HepG2 (cell line): Measurements from ENCODE around the gene DTYMK. TPM values are rescaled to one million over a fixed set of nuclear protein-coding genes. Genes with fewer than 3 reads are reported as not detected.

Experiments used
- ARID2 ChIP-seq: sonication (generic); formaldehyde crosslinking; IDR thresholded peaks from 2 replicates; pipeline ENCODE4 v1.8.1; 2022; ENCODE audit warnings: mild to moderate bottlenecking, missing genetic modification reagents, borderline replicate concordance
- ARNT2 ChIP-seq: sonication (generic); formaldehyde crosslinking; IDR thresholded peaks from 2 replicates; pipeline ENCODE4 v1.8.0; 2022; ENCODE audit warnings: mild to moderate bottlenecking, low read depth, missing genetic modification reagents, moderate library complexity
- CBX5 ChIP-seq: sonication (generic); formaldehyde crosslinking; IDR thresholded peaks from 2 replicates; pipeline ENCODE4 v1.4.0; 2020; ENCODE audit warnings: missing genetic modification reagents, borderline replicate concordance
- KDM5A ChIP-seq: fragments of 200-600 bp; sonication (generic); IDR thresholded peaks from 2 replicates; pipeline ENCODE4 v1.7.0; 2018; ENCODE audit warnings: antibody characterized with exemption, mild to moderate bottlenecking, low read length, borderline replicate concordance
- KLF12 ChIP-seq: sonication (generic); formaldehyde crosslinking; IDR thresholded peaks from 2 replicates; pipeline ENCODE4 v1.4.0; 2020; ENCODE audit warnings: missing genetic modification reagents, borderline replicate concordance
- ZBTB21 ChIP-seq: sonication (generic); formaldehyde crosslinking; IDR thresholded peaks from 2 replicates; pipeline ENCODE4 v1.4.0; 2020; ENCODE audit warnings: missing genetic modification reagents
- ZFAT ChIP-seq: sonication (generic); formaldehyde crosslinking; conservative IDR thresholded peaks from 2 replicates; pipeline ENCODE4 v1.8.1; 2023; ENCODE audit warnings: missing genetic modification reagents, inconsistent platforms
- ZNF260 ChIP-seq: sonication (generic); formaldehyde crosslinking; IDR thresholded peaks from 2 replicates; pipeline ENCODE4 v1.4.0; 2020; ENCODE audit warnings: missing genetic modification reagents, low read depth, mild to moderate bottlenecking, borderline replicate concordance
- ZNF530 ChIP-seq: sonication (generic); formaldehyde crosslinking; IDR thresholded peaks from 2 replicates; pipeline ENCODE4 v1.5.0; 2020; ENCODE audit warnings: low read depth, mild to moderate bottlenecking, missing genetic modification reagents
- polyA plus RNA-seq, 8 experiments: library from polyadenylated mRNA; depleted of rRNA in 3 of 8; stranded (reverse) in 7 of 8; unstranded in 1 of 8; fragments of >200 nt; fragmentation: Illumina TruSeq in 4 of 8; extraction: Trizol in 4 of 8; gene quantifications; 2 replicates each; pipeline versions ENCODE4 v1.2.1 to v1.2.3, GENCODE V29; 2011 to 2016; ENCODE audit warnings: low read depth in 4 of 8, missing spikeins in 1 of 8, mixed read lengths in 1 of 8; ENCODE audit not compliant: insufficient read depth in 1 of 8
- total RNA-seq, 5 experiments: library from RNA; depleted of rRNA; stranded (reverse); fragments of >200 nt; fragmentation: Illumina TruSeq; extraction: Trizol; gene quantifications; 2 replicates each; pipeline ENCODE4 v1.2.3, GENCODE V29; 2016; ENCODE audit warnings: low read depth in 1 of 5
- TF ChIP-seq, protein P1 (sequence below): sonication (generic); formaldehyde crosslinking; conservative IDR thresholded peaks from 2 replicates; pipeline ENCODE4 v1.4.0; 2020; ENCODE audit warnings: mild to moderate bottlenecking, missing genetic modification reagents, moderate library complexity
- TF ChIP-seq, protein P2 (sequence below): sonication (generic); formaldehyde crosslinking; IDR thresholded peaks from 2 replicates; pipeline ENCODE4 v1.5.0; 2020; ENCODE audit warnings: mild to moderate bottlenecking, missing genetic modification reagents, borderline replicate concordance
- TF ChIP-seq, protein P3 (sequence below): sonication (generic); formaldehyde crosslinking; IDR thresholded peaks from 2 replicates; pipeline ENCODE4 v1.4.0; 2020; ENCODE audit warnings: mild to moderate bottlenecking, missing genetic modification reagents
- TF ChIP-seq, protein P4 (sequence below): sonication (generic); formaldehyde crosslinking; IDR thresholded peaks from 2 replicates; pipeline ENCODE4 v1.8.0; 2023; ENCODE audit warnings: mild to moderate bottlenecking, missing genetic modification reagents
- TF ChIP-seq, protein P5 (sequence below): sonication (generic); formaldehyde crosslinking; IDR thresholded peaks from 2 replicates; pipeline ENCODE4 v1.4.0; 2020; ENCODE audit warnings: mild to moderate bottlenecking, missing genetic modification reagents
- TF ChIP-seq, protein P6 (sequence below): sonication (generic); formaldehyde crosslinking; IDR thresholded peaks from 2 replicates; pipeline ENCODE4 v1.5.0; 2020; ENCODE audit warnings: mild to moderate bottlenecking, missing genetic modification reagents, borderline replicate concordance

Gene DTYMK
- total and polyA plus RNA-seq, 2 of the 13 experiments (the other 11 are each of a cell fraction or from before 2014, with no cell fraction given): 57.5 to 134 TPM

DNA sequence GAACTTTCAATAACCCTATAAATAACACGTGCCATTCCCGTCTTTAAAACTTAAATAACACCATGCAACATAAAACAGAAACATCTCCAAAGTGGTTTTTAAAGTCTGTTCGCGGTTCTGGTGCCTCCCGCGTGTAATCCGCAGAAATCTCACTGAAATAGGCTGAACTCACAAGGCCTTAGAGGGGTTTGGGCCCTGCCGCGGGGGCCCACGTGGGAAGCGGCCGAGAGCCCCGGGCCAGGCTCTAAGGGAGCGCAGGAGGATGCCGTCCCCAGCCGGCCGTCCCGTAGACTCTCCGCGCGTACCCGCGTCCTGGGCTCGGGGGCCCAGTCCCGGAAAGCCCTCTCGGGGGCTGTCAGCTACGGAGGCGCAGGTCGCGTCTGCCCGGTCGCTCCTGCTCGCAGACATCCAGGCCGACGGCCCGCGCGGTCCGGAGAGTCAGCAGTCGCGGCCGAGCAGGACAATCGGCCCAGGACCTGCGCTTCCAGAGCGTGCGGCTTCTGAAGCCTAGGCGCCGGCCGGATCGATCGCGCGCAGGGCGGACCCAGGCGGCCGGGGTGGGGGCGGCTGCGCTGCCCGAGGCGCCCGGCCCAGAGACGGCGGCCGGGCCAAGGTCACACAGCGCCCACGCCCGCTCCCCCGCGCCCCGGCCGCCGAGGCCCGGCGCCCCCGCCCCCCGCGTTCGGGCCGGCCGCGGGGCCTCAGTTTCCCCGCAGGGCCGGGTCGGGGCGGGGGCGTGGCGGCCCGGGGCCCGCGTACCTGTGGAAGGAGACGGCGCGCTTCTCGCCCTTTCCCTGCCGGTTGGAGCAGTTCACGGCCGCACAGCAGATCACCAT, 50.2 kb downstream of the DTYMK start (continued):
- TF ChIP-seq, protein P1, sequence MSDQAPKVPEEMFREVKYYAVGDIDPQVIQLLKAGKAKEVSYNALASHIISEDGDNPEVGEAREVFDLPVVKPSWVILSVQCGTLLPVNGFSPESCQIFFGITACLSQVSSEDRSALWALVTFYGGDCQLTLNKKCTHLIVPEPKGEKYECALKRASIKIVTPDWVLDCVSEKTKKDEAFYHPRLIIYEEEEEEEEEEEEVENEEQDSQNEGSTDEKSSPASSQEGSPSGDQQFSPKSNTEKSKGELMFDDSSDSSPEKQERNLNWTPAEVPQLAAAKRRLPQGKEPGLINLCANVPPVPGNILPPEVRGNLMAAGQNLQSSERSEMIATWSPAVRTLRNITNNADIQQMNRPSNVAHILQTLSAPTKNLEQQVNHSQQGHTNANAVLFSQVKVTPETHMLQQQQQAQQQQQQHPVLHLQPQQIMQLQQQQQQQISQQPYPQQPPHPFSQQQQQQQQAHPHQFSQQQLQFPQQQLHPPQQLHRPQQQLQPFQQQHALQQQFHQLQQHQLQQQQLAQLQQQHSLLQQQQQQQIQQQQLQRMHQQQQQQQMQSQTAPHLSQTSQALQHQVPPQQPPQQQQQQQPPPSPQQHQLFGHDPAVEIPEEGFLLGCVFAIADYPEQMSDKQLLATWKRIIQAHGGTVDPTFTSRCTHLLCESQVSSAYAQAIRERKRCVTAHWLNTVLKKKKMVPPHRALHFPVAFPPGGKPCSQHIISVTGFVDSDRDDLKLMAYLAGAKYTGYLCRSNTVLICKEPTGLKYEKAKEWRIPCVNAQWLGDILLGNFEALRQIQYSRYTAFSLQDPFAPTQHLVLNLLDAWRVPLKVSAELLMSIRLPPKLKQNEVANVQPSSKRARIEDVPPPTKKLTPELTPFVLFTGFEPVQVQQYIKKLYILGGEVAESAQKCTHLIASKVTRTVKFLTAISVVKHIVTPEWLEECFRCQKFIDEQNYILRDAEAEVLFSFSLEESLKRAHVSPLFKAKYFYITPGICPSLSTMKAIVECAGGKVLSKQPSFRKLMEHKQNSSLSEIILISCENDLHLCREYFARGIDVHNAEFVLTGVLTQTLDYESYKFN: no peak; the same call in 1 of the 2 replicates
- TF ChIP-seq ZNF530: no peak; the same call in 1 of the 2 replicates
- peak; percentile 68; the same call in 1 of the 2 replicates for TF ChIP-seq KLF12
- TF ChIP-seq ZBTB21 (CRISPR knock-in tag): no peak
- TF ChIP-seq, protein P2, sequence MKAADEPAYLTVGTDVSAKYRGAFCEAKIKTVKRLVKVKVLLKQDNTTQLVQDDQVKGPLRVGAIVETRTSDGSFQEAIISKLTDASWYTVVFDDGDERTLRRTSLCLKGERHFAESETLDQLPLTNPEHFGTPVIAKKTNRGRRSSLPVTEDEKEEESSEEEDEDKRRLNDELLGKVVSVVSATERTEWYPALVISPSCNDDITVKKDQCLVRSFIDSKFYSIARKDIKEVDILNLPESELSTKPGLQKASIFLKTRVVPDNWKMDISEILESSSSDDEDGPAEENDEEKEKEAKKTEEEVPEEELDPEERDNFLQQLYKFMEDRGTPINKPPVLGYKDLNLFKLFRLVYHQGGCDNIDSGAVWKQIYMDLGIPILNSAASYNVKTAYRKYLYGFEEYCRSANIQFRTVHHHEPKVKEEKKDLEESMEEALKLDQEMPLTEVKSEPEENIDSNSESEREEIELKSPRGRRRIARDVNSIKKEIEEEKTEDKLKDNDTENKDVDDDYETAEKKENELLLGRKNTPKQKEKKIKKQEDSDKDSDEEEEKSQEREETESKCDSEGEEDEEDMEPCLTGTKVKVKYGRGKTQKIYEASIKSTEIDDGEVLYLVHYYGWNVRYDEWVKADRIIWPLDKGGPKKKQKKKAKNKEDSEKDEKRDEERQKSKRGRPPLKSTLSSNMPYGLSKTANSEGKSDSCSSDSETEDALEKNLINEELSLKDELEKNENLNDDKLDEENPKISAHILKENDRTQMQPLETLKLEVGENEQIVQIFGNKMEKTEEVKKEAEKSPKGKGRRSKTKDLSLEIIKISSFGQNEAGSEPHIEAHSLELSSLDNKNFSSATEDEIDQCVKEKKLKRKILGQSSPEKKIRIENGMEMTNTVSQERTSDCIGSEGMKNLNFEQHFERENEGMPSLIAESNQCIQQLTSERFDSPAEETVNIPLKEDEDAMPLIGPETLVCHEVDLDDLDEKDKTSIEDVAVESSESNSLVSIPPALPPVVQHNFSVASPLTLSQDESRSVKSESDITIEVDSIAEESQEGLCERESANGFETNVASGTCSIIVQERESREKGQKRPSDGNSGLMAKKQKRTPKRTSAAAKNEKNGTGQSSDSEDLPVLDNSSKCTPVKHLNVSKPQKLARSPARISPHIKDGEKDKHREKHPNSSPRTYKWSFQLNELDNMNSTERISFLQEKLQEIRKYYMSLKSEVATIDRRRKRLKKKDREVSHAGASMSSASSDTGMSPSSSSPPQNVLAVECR: peak; percentile 84
- TF ChIP-seq, protein P3, sequence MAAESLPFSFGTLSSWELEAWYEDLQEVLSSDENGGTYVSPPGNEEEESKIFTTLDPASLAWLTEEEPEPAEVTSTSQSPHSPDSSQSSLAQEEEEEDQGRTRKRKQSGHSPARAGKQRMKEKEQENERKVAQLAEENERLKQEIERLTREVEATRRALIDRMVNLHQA (CRISPR knock-in tag): no peak
- TF ChIP-seq, protein P4, sequence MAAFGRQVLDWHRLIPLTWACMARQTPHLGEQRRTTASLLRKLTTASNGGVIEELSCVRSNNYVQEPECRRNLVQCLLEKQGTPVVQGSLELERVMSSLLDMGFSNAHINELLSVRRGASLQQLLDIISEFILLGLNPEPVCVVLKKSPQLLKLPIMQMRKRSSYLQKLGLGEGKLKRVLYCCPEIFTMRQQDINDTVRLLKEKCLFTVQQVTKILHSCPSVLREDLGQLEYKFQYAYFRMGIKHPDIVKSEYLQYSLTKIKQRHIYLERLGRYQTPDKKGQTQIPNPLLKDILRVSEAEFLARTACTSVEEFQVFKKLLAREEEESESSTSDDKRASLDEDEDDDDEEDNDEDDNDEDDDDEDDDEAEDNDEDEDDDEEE (CRISPR knock-in tag): 0 out of 2 replicates have a peak, but pooled peaks have one; percentile 68
- peak; percentile 32; the same call in 1 of the 2 replicates for TF ChIP-seq CBX5 (CRISPR knock-in tag)
- peak; percentile 50; the same call in 1 of the 2 replicates for TF ChIP-seq ARNT2 (CRISPR knock-in tag)
- no peak for TF ChIP-seq ARID2 (CRISPR knock-in tag)
- no peak for TF ChIP-seq ZNF260 (CRISPR knock-in tag)
- TF ChIP-seq KDM5A: peak; percentile 54; the same call in 1 of the 2 replicates
- TF ChIP-seq, protein P5, sequence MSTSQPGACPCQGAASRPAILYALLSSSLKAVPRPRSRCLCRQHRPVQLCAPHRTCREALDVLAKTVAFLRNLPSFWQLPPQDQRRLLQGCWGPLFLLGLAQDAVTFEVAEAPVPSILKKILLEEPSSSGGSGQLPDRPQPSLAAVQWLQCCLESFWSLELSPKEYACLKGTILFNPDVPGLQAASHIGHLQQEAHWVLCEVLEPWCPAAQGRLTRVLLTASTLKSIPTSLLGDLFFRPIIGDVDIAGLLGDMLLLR (CRISPR knock-in tag): peak; percentile 90
- TF ChIP-seq, protein P6, sequence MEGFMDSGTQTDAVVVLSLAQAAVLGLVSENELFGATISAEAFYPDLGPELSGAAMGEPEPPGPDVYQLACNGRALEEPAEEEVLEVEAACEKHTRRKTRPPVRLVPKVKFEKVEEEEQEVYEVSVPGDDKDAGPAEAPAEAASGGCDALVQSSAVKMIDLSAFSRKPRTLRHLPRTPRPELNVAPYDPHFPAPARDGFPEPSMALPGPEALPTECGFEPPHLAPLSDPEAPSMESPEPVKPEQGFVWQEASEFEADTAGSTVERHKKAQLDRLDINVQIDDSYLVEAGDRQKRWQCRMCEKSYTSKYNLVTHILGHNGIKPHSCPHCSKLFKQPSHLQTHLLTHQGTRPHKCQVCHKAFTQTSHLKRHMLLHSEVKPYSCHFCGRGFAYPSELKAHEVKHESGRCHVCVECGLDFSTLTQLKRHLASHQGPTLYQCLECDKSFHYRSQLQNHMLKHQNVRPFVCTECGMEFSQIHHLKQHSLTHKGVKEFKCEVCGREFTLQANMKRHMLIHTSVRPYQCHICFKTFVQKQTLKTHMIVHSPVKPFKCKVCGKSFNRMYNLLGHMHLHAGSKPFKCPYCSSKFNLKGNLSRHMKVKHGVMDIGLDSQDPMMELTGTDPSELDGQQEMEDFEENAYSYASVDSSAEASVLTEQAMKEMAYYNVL: 0 out of 2 replicates have a peak, but pooled peaks have one; percentile 42
- no peak for TF ChIP-seq ZFAT (CRISPR knock-in tag)
